ENCODE results near the gene PROX1.
A peak's percentile ranks its signal among the peaks of the same experiment; 100 is the strongest.

The PROX1 gene

DNA sequence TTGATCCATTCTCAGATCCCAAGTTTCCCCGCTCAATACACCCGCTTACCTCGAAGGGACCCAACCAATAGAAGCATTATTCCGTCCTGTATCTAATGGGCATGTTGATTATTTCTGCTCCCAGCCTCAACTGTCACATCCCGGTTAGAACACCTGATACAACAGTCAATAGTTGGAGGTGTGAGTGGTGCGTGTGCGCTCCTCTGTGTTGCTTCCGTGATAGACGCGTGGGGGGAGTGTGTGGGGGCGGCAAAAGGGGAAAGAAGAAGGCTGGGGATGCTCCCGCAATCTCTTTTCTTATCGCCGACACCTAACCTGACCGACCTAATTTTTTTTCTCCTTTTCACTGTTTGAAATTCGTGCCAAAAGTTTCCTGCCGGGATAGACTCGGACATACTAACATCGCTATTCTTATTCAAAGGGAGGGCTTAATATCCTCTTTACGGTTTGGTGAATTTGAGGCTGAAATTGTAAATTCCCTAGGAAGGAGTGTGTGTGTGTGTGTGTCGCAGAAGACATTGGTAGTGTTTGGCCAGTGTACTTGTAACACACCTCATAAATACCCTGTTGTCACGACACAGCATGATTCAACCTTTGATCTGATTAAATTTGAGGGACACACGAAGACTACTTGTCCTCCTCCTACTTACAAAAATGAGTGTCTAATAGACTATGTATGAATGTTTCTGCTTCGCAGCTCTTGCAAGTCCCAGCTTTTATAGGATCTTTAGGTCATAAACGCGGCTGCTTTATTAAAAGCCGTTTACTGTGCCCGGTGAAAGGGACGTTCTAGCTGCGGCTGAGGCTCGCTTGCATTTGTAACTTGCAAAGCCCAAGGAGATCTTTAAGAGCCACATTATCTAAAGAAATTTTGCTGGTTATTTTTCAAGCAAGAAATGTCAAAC lies 1.5 kb upstream of the PROX1 start:
- no peak for TF ChIP-seq YY1 (IDR thresholded peaks at IDR 0.05; ENCODE audit: insufficient read depth, insufficient read length)
- TF ChIP-seq SUZ12 (IDR thresholded peaks at IDR 0.05; ENCODE audit: extremely low read depth, insufficient read depth, insufficient read length) = peak; percentile 86
- TF ChIP-seq ZNF274 (IDR thresholded peaks at IDR 0.05; ENCODE audit: low read depth, low read length) = no peak
- Histone ChIP-seq H3K4me3 (ENCODE audit: insufficient read length, low read depth) (no peak overlapping the region), H3K4me1 (ENCODE audit: insufficient read depth, insufficient read length) (peaks cover 11% of the 10 kb centered on the region), H3K9ac (ENCODE audit: insufficient read length, low read depth) (no peak overlapping the region), H3K27me3 (ENCODE audit: insufficient read depth, insufficient read length) (peaks cover 79% of the 10 kb centered on the region), H3K9me3 (ENCODE audit: insufficient read depth, low read length) (no peaks in the 10 kb centered on the region), H3K36me3 (ENCODE audit: insufficient read depth, insufficient read length, low read length) (no peaks in the 10 kb centered on the region)
- DNase-seq (ENCODE audit: low read depth, low spot score) = no peak

DNA sequence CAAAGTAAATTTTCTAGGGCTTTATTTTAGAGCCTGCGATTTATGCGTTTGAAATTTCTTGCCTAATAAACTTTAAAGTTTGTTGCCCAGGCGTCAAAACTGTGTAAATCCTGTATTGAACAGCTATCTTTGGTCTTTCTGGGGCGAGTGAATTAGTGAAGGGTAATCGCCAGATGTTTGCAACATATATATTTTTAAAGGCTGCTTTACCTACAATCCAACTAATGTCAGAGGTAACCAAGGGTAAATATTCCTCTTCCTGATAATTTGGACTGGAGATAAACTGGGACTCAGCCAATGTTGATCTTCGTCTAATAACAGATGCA lies 885 bp upstream of the PROX1 start:
- H3K4me1 ChIP-seq (ENCODE audit: insufficient read depth, insufficient read length) = peaks cover 11% of the 10 kb centered on the region

DNA sequence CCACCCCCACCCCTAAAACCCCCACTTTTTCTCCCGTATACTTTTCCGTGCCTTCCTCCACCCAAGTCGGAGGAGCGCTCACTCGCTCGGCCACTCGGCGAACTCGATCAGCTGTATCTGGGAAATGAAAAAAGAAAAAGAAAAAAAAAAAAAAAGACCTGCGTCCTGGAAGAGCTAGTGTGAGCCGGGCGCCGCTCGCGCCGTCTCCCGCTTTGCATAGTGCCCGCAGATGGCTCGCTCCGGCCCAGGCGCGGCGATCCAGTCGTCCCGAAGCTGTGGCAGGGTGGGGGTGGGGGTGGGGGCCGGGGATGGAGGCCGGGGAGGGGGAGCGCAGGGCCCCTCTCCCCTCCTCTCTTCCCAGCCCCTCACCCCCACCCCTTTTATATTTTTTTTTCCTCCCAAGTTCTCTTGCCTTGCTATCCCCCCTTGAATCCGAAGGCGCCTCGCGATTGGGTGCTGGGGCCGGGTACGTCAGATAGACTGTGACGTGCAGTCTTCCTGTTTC lies 299 bp upstream of the PROX1 start:
- Histone ChIP-seq H3K27me3 (ENCODE audit: insufficient read depth, insufficient read length) (peaks cover 79% of the 10 kb centered on the region), H3K9me3 (ENCODE audit: insufficient read depth, low read length) (no peaks in the 10 kb centered on the region), H3K4me3 (ENCODE audit: insufficient read length, low read depth) (peak overlapping the region; percentile 61), H3K36me3 (ENCODE audit: insufficient read depth, insufficient read length, low read length) (no peaks in the 10 kb centered on the region), H3K4me1 (ENCODE audit: insufficient read depth, insufficient read length) (peaks cover 11% of the 10 kb centered on the region), H3K9ac (ENCODE audit: insufficient read length, low read depth) (peak overlapping the region; percentile 63)
- no peak for DNase-seq (ENCODE audit: low read depth, low spot score)
- TF ChIP-seq SUZ12 (IDR thresholded peaks at IDR 0.05; ENCODE audit: extremely low read depth, insufficient read depth, insufficient read length) = no peak
- TF ChIP-seq YY1 (IDR thresholded peaks at IDR 0.05; ENCODE audit: insufficient read depth, insufficient read length) = no peak
- TF ChIP-seq ZNF274 (IDR thresholded peaks at IDR 0.05; ENCODE audit: low read depth, low read length) = no peak

More for the DNA sequence above, 885 bp upstream of the PROX1 start:
- no peak for DNase-seq (ENCODE audit: low read depth, low spot score)
- H3K36me3 ChIP-seq (ENCODE audit: insufficient read depth, insufficient read length, low read length) = no peaks in the 10 kb centered on the region
- no peak for TF ChIP-seq SUZ12 (IDR thresholded peaks at IDR 0.05; ENCODE audit: extremely low read depth, insufficient read depth, insufficient read length)
- H3K9me3 ChIP-seq (ENCODE audit: insufficient read depth, low read length) = no peaks in the 10 kb centered on the region
- H3K9ac ChIP-seq (ENCODE audit: insufficient read length, low read depth) = no peak overlapping the region
- peak overlapping the region; percentile 25 for H3K4me3 ChIP-seq (ENCODE audit: insufficient read length, low read depth)
- H3K27me3 ChIP-seq (ENCODE audit: insufficient read depth, insufficient read length) = peaks cover 79% of the 10 kb centered on the region

DNA sequence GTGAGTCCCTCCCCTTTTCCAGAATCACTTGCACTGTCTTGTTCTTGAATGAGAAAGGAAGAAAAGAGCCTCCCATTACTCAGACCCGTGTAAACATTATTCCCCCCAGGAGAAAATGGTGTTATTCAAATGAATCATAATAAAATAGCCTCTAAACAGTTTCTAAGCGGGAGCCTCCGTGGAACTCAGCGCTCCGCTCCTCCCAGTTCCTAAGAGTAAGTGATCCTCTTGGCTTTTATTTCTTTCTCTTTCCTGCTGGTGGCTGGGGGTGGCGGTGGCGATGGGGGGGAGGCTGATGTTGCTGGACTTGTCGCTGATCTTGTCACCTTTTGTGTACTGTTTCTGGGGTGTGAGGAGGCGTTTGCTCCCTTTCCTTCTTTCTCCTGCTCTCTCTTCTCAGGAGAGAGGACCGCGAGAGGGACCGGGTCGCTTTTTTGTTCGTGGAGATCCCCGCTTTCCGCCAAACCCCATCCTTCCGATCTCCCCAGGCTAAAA lies 781 bp downstream of the PROX1 start:
- Histone ChIP-seq H3K36me3 (ENCODE audit: insufficient read depth, insufficient read length, low read length) (no peaks in the 10 kb centered on the region), H3K4me1 (ENCODE audit: insufficient read depth, insufficient read length) (peaks cover 11% of the 10 kb centered on the region), H3K9me3 (ENCODE audit: insufficient read depth, low read length) (no peaks in the 10 kb centered on the region), H3K4me3 (ENCODE audit: insufficient read length, low read depth) (peak overlapping the region; percentile 61), H3K9ac (ENCODE audit: insufficient read length, low read depth) (peak overlapping the region; percentile 63), H3K27me3 (ENCODE audit: insufficient read depth, insufficient read length) (peaks cover 74% of the 10 kb centered on the region)
- DNase-seq (ENCODE audit: low read depth, low spot score) = no peak
- no peak for TF ChIP-seq ZNF274 (IDR thresholded peaks at IDR 0.05; ENCODE audit: low read depth, low read length)
- no peak for TF ChIP-seq YY1 (IDR thresholded peaks at IDR 0.05; ENCODE audit: insufficient read depth, insufficient read length)
- no peak for TF ChIP-seq SUZ12 (IDR thresholded peaks at IDR 0.05; ENCODE audit: extremely low read depth, insufficient read depth, insufficient read length)

DNA sequence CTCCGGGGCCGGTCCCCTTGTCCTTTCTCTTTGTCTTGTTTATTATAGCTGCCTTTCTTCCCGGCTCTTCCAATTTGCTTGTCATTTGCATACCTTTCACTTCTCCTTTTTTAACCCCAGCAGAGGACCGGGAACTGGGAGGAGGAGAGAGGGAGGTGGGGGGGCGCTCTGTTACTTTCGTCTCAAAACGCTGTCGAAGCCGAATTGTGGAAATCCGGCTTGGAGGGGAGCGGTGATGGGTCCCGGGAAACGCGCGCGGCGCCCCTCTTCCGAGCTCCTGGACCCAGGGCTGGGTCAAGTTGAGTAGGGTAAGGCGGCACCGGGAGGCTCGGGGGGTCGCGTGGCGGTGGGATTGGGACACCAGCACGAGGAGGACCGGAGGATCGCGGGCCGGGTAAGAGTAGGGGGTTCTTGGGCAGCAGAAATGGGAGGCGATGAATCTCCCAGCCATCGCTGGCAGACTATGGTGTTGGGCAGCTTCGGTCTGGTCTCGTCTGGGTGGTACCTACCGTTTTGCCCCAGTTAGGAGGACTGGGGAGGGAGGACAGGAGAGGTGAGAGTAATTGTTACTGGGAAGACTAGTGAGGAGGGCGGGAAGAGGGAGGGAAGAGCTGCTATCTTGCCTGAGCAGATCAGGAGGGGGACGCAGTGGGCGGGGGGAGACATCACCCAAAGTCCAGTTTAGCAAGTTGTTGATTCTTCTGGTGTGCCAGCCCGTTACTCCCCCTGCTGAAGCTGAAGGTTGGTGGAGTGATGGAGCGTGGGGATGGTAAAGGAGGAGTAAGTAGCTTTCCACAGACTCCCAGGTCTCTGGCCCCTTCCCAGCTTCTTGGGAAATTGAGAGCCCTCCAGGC lies 1.5 kb downstream of the PROX1 start:
- H3K4me1 ChIP-seq (ENCODE audit: insufficient read depth, insufficient read length) = peaks cover 8% of the 10 kb centered on the region
- peak overlapping the region; percentile 61 for H3K4me3 ChIP-seq (ENCODE audit: insufficient read length, low read depth)
- no peaks in the 10 kb centered on the region for H3K9me3 ChIP-seq (ENCODE audit: insufficient read depth, low read length)
- no peaks in the 10 kb centered on the region for H3K36me3 ChIP-seq (ENCODE audit: insufficient read depth, insufficient read length, low read length)
- DNase-seq (ENCODE audit: low read depth, low spot score) = no peak
- H3K27me3 ChIP-seq (ENCODE audit: insufficient read depth, insufficient read length) = peaks cover 67% of the 10 kb centered on the region
- TF ChIP-seq ZNF274 (IDR thresholded peaks at IDR 0.05; ENCODE audit: low read depth, low read length) (no peak), YY1 (IDR thresholded peaks at IDR 0.05; ENCODE audit: insufficient read depth, insufficient read length) (no peak), SUZ12 (IDR thresholded peaks at IDR 0.05; ENCODE audit: extremely low read depth, insufficient read depth, insufficient read length) (no peak)
- peak overlapping the region; percentile 39 for H3K9ac ChIP-seq (ENCODE audit: insufficient read length, low read depth)

DNA sequence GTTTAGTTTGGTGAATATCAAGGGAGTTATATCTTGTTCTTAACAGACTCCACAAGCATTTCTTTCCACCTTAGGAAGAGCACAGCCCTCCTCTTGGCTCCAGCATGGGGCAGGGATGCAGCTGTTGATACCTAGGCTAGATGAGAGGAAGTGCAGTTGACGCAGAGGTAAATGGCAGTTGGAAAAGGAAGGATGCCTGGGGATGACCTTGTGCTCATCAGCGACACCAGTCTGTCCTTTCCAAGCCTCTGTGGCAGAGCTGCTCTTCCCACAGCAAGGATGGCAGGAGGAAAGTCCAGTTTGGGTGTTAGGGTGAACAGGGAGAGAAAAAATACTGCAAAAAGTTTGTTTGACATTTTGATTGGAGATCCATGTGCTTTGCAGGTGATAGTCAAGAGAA lies 6.2 kb downstream of the PROX1 start:
- Histone ChIP-seq H3K9ac (ENCODE audit: insufficient read length, low read depth) (no peak overlapping the region), H3K9me3 (ENCODE audit: insufficient read depth, low read length) (no peaks in the 10 kb centered on the region), H3K4me1 (ENCODE audit: insufficient read depth, insufficient read length) (peaks cover 5% of the 10 kb centered on the region), H3K27me3 (ENCODE audit: insufficient read depth, insufficient read length) (peaks cover 38% of the 10 kb centered on the region), H3K36me3 (ENCODE audit: insufficient read depth, insufficient read length, low read length) (peaks cover 11% of the 10 kb centered on the region), H3K4me3 (ENCODE audit: insufficient read length, low read depth) (no peak overlapping the region)
- TF ChIP-seq SUZ12 (IDR thresholded peaks at IDR 0.05; ENCODE audit: extremely low read depth, insufficient read depth, insufficient read length) (no peak), ZNF274 (IDR thresholded peaks at IDR 0.05; ENCODE audit: low read depth, low read length) (no peak), YY1 (IDR thresholded peaks at IDR 0.05; ENCODE audit: insufficient read depth, insufficient read length) (no peak)
- DNase-seq (ENCODE audit: low read depth, low spot score) = no peak

DNA sequence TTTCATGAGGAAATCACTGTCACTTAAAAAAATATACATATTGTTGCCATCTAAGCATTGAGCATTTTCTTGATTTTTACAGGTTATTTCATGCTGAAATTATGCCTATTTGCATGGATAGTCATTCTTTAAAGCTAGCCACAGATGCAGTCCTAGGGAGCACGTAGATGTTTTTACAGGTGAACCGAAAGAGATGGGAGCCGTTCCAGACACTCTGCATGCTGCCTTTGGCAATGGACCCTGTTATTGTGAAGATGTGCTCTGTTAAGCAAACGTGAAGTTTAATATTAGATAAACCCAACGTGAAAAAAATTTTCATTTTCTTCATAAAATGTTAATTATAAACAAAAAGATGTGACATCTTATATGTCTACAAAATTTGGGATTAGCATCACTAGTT lies 7.1 kb downstream of the PROX1 start:
- H3K36me3 ChIP-seq (ENCODE audit: insufficient read depth, insufficient read length, low read length) = peaks cover 11% of the 10 kb centered on the region
- DNase-seq (ENCODE audit: low read depth, low spot score) = no peak
- H3K9ac ChIP-seq (ENCODE audit: insufficient read length, low read depth) = no peak overlapping the region
- peaks cover 31% of the 10 kb centered on the region for H3K27me3 ChIP-seq (ENCODE audit: insufficient read depth, insufficient read length)
- peaks cover 5% of the 10 kb centered on the region for H3K4me1 ChIP-seq (ENCODE audit: insufficient read depth, insufficient read length)
- TF ChIP-seq SUZ12 (IDR thresholded peaks at IDR 0.05; ENCODE audit: extremely low read depth, insufficient read depth, insufficient read length) (no peak), ZNF274 (IDR thresholded peaks at IDR 0.05; ENCODE audit: low read depth, low read length) (no peak), YY1 (IDR thresholded peaks at IDR 0.05; ENCODE audit: insufficient read depth, insufficient read length) (no peak)
- no peaks in the 10 kb centered on the region for H3K9me3 ChIP-seq (ENCODE audit: insufficient read depth, low read length)
- H3K4me3 ChIP-seq (ENCODE audit: insufficient read length, low read depth) = no peak overlapping the region
